Small intestine (tissue), 7 donors: ENCODE data around the gene PRPF4. TPM values are rescaled to one million over a fixed set of nuclear protein-coding genes. Genes with fewer than 3 reads are reported as not detected.

ENCODE experiments used
- DNase-seq, 2 donors: peaks; one replicate each; pipeline versions ENCODE4 v3.0.0 to v3.0.0-alpha.2; 2013
- FAIRE-seq: peaks from 2 replicates; lab custom pipeline; 2012; peaks lifted over from hg19 to GRCh38; lab: Jason Lieb, UNC
- H3K27ac ChIP-seq, 3 donors: one replicate each; pipeline ENCODE4 v1.5.1; 2013; ENCODE audit warnings: low read length in 2 of 3, mild to moderate bottlenecking in 2 of 3, control low read depth in 1 of 3, inconsistent platforms in 1 of 3, low read depth in 1 of 3, moderate library complexity in 1 of 3
- H3K27me3 ChIP-seq, 3 donors: one replicate each; pipeline ENCODE4 v1.6.1; 2013; ENCODE audit warnings: low read length in 3 of 3, inconsistent platforms in 1 of 3; ENCODE audit not compliant: control insufficient read depth in 3 of 3, insufficient read depth in 3 of 3
- H3K36me3 ChIP-seq, 3 donors: one replicate each; pipeline ENCODE4 v1.6.1; 2013; ENCODE audit warnings: low read length in 3 of 3, inconsistent platforms in 1 of 3, low read depth in 1 of 3, mild to moderate bottlenecking in 1 of 3, moderate library complexity in 1 of 3; ENCODE audit not compliant: control insufficient read depth in 3 of 3, insufficient read depth in 2 of 3
- H3K4me1 ChIP-seq, 3 donors: one replicate each; pipeline ENCODE4 v1.6.1; 2013; ENCODE audit warnings: low read length in 2 of 3, inconsistent platforms in 1 of 3, low read depth in 1 of 3, mild to moderate bottlenecking in 1 of 3, moderate library complexity in 1 of 3; ENCODE audit not compliant: control insufficient read depth in 3 of 3, insufficient read depth in 2 of 3
- H3K4me3 ChIP-seq, 3 donors: one replicate each; pipeline ENCODE4 v1.5.1; 2013; ENCODE audit warnings: low read length in 3 of 3, control low read depth in 1 of 3, inconsistent platforms in 1 of 3, low read depth in 1 of 3, mild to moderate bottlenecking in 1 of 3, moderate library complexity in 1 of 3
- H3K9me3 ChIP-seq, 2 donors: one replicate each; pipeline ENCODE4 v1.6.1; 2013; ENCODE audit warnings: low read depth in 1 of 2, low read length in 1 of 2; ENCODE audit not compliant: control insufficient read depth in 2 of 2, insufficient read depth in 1 of 2
- WGBS, 3 donors: extraction: QIAGEN DNeasy Blood & Tissue Kit; methylation state at CpG; one replicate each; pipeline ENCODE4 v1.1.7; 2013; 5-methylcytosine and 5-hydroxymethylcytosine counted together
- polyA plus RNA-seq, 4 donors: library from polyadenylated mRNA; stranded (reverse) in 3 of 4; unstranded in 1 of 4; fragments of 200-250 nt in 3 of 4; fragments of 120-200 nt in 1 of 4; gene quantifications; one replicate each; pipeline versions ENCODE4 v1.2.1 to v1.2.3, GENCODE V29; 2013
- donor health status: healthy with polysubstance abuse.
- donor health status: control.
- donor health status: control.
- donor health status: Bipolar disorder and iron deficiency.
- donor health status: healthy.

The PRPF4 gene
- polyA plus RNA-seq, 4 donors, result 7.6 to 21.6 (median 11.3) TPM

GRCh38 chr9:113298311-113298710 lies 22.9 kb downstream of the PRPF4 start:
- Histone ChIP-seq H3K27me3 (no peaks in the 10 kb centered on the region), H3K27ac (no peak overlapping the region), H3K4me3 (no peak overlapping the region), H3K36me3 (peaks cover 1 to 3% (median 2%) of the 10 kb centered on the region in 3 donors), H3K4me1 (peaks cover 0 to 12% (median 0%) of the 10 kb centered on the region in 3 donors), H3K9me3 (no peaks in the 10 kb centered on the region)
- 90 to 91% (median 91%) methylated on average over 8 of the region's 8 CpGs for WGBS, 3 donors
- DNase-seq (no peak), FAIRE-seq (no peak)

- Histone ChIP-seq H3K27ac (no peak overlapping the region), H3K4me3 (no peak overlapping the region), H3K4me1 (peaks cover 0 to 12% (median 0%) of the 10 kb centered on the region in 3 donors), H3K27me3 (no peaks in the 10 kb centered on the region), H3K36me3 (no peaks in the 10 kb centered on the region), H3K9me3 (no peaks in the 10 kb centered on the region)
- FAIRE-seq (no peak), DNase-seq (peak in 1 of 2 donors; percentile 17)
- WGBS, 3 donors, result 36 to 81% (median 47%) methylated on average over 15 of the region's 15 CpGs
These were observed 23.7 kb downstream of the PRPF4 start for GRCh38 chr9:113298924-113299770.

GRCh38 chr9:113299800-113300292 lies 24.4 kb downstream of the PRPF4 start:
- FAIRE-seq (no peak), DNase-seq (peak; percentile 83 to 96)
- WGBS, 3 donors, result 8 to 32% (median 27%) methylated on average over 8 of the region's 8 CpGs

GRCh38 chr9:113301548-113301947 lies 26.1 kb downstream of the PRPF4 start:
- DNase-seq, result no peak
- Histone ChIP-seq H3K27me3 (no peaks in the 10 kb centered on the region), H3K27ac (no peak overlapping the region), H3K36me3 (no peaks in the 10 kb centered on the region), H3K4me1 (peaks cover 0 to 12% (median 0%) of the 10 kb centered on the region in 3 donors), H3K4me3 (no peak overlapping the region), H3K9me3 (no peaks in the 10 kb centered on the region)
- WGBS, 3 donors, result 88 to 96% (median 93%) methylated on average over 8 of the region's 8 CpGs
- FAIRE-seq, result no peak

More at GRCh38 chr9:113299800-113300292, 24.4 kb downstream of the PRPF4 start:
- no peak overlapping the region for H3K27ac ChIP-seq
- no peaks in the 10 kb centered on the region for H3K9me3 ChIP-seq
- H3K4me1 ChIP-seq, result peaks cover 0 to 12% (median 0%) of the 10 kb centered on the region in 3 donors
- no peaks in the 10 kb centered on the region for H3K36me3 ChIP-seq
- H3K4me3 ChIP-seq, result no peak overlapping the region
- H3K27me3 ChIP-seq, result no peaks in the 10 kb centered on the region

DNA sequence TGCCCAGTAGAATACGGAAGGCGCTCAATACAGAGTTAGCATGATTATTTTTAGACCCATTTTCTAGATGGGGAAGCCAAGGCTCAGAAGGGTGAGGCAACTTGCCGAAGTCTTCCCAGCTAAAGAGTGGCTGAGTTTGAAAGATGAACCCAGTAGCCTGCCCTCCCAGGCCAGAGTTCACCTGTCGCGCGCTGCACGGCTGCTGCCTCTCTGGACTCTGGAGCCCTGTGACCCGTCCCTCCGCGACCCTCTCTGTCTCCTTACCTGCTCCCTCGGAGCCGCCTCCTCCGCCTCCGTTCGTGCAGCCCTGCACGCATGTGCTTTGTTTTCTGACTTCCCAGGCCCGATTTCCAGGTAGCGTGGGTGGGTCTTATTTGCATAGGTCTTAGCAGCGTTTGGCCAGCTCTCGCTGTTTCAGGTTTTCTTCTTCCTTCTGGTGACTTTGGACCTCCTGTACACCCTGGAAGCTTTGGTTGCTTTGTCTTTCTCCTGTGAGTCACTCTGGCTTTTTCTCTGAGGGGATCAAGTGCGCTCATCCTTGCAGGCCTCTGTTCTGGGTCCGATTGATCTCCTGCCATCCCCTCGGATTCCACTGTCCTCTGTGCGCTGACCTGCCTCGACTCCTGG lies 27.4 kb downstream of the PRPF4 start, which contains the start of gene RNF183:
RNF183 (minus strand) TSS at position 585 of the 627 bp plus-strand sequence. CDS start 5,192 bp downstream, outside the sequence.
- peak within 1 kb of the TSS in 1 of 3 donors; percentile 17 for H3K27ac ChIP-seq
- H3K4me1 ChIP-seq, result peaks cover 0 to 12% (median 0%) of the 10 kb centered on the region in 3 donors
- no peaks in the 10 kb centered on the region for H3K27me3 ChIP-seq
- H3K9me3 ChIP-seq, result no peaks in the 10 kb centered on the region
- DNase-seq, result peak; percentile 25 to 71
- no peaks in the 10 kb centered on the region for H3K36me3 ChIP-seq
- FAIRE-seq, result no peak
- whole genome bisulfite sequencing, 3 donors, result 32 to 62% (median 45%) methylated on average over 25 of the region's 25 CpGs
- H3K4me3 ChIP-seq, result no peak within 1 kb of the TSS

DNA sequence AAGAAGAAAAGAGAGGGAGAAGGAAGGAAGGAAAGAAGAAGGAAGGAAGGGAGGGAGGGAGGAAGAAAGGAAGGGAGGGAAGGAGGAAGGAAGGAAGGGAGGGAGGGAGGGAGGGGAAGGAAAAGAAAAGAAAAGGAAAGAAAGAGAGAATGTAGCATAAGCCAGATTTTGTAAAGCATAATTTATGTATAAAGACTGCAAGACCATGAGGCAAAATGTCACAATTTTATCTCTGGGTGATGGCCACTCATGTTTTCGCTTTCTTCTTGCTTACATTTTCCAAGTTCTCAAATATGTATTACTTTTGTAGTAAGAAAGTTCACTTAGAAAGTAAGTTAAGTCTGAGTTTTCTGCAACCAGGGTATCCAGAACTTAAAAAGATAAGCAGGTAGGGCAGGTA lies 31.1 kb downstream of the PRPF4 start:
- WGBS, 3 donors, result 85 to 91% (median 88%) methylated on average over 1 of the region's 1 CpG
- H3K4me3 ChIP-seq, result no peak overlapping the region
- no peaks in the 10 kb centered on the region for H3K9me3 ChIP-seq
- no peaks in the 10 kb centered on the region for H3K36me3 ChIP-seq
- H3K4me1 ChIP-seq, result peaks cover 0 to 7% (median 0%) of the 10 kb centered on the region in 3 donors
- FAIRE-seq (no peak), DNase-seq (no peak)
- H3K27me3 ChIP-seq, result no peaks in the 10 kb centered on the region
- H3K27ac ChIP-seq, result no peak overlapping the region

- DNase-seq, result no peak
These were observed 32.0 kb downstream of the PRPF4 start for GRCh38 chr9:113307396-113307975.

DNA sequence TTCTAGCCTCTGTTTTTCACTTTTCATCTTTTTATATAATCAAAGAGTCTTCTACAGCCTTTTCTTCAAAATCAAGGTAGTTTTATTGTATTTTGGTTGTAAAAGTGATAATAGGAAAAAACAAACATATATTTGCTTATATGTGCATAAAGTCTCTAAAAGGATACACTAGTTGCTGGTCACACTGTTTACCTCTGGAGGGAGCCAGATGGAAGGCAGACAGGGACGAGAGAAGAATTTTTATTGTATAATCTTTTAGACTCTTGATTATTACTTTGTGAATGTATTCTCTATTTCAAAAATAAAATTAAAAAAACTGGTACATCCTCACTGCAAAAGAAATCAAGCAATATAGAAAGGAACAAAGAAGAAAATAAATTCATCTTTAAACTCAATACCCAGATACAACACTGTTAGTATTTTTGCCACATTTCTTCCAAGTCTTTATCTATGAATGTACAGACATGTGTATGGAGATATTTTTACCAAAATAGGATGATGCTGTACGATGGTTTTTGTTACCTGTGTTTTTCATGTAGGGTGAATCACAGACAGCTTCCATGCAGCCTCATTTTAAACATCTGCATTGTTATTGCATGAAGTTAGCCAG lies 33.9 kb downstream of the PRPF4 start:
- 3 to 10% (median 8%) methylated on average over 2 of the region's 2 CpGs for WGBS, 3 donors
- Histone ChIP-seq H3K4me3 (no peak overlapping the region), H3K4me1 (no peaks in the 10 kb centered on the region), H3K36me3 (no peaks in the 10 kb centered on the region), H3K27me3 (no peaks in the 10 kb centered on the region), H3K27ac (no peak overlapping the region), H3K9me3 (no peaks in the 10 kb centered on the region)
- FAIRE-seq (peak; percentile 23), DNase-seq (peak; percentile 64 to 71)

More at GRCh38 chr9:113307396-113307975, 32.0 kb downstream of the PRPF4 start:
- no peaks in the 10 kb centered on the region for H3K36me3 ChIP-seq
- H3K27me3 ChIP-seq, result no peaks in the 10 kb centered on the region
- no peaks in the 10 kb centered on the region for H3K9me3 ChIP-seq
- H3K4me1 ChIP-seq, result peaks cover 0 to 3% (median 0%) of the 10 kb centered on the region in 3 donors
- WGBS, 3 donors, result 66 to 70% (median 67%) methylated on average over 8 of the region's 8 CpGs
- H3K27ac ChIP-seq, result no peak overlapping the region
- no peak overlapping the region for H3K4me3 ChIP-seq
- no peak for FAIRE-seq
